PFSK-1 (cell line): Measurements from ENCODE around the gene RASGRP3.

Experiments used
- FOXP2 ChIP-seq: optimal IDR thresholded peaks from 2 replicates; pipeline ENCODE3; 2011; ENCODE audit warnings: borderline replicate concordance, control low read depth, inconsistent platforms; ENCODE audit not compliant: insufficient read depth; ENCODE audit errors: extremely low read length, extremely low read depth
- POLR2AphosphoS5 ChIP-seq: IDR thresholded peaks from 2 replicates; pipeline ENCODE4 v1.6.1; 2012; ENCODE audit warnings: low read depth, mild to moderate bottlenecking, control low read depth, low read length, moderate library complexity
- REST ChIP-seq, 2 experiments: IDR thresholded peaks; 2 replicates each; pipeline versions ENCODE4 v1.6.1 to v1.8.0; 2011 to 2012; ENCODE audit warnings: low read depth in 2 of 2, low read length in 2 of 2, control low read depth in 1 of 2, inconsistent platforms in 1 of 2, mild to moderate bottlenecking in 1 of 2, moderate library complexity in 1 of 2; ENCODE audit not compliant: insufficient read depth in 1 of 2
- SIN3A ChIP-seq: IDR thresholded peaks from 2 replicates; pipeline ENCODE4 v1.6.1; 2012; ENCODE audit warnings: mild to moderate bottlenecking, low read length, moderate library complexity, borderline replicate concordance; ENCODE audit not compliant: insufficient read depth
- TAF1 ChIP-seq: IDR thresholded peaks from 2 replicates; pipeline ENCODE4 v1.6.1; 2012; ENCODE audit warnings: low read length, control low read depth, borderline replicate concordance; ENCODE audit not compliant: insufficient read depth

Gene RASGRP3

GRCh38 chr2:33522576-33522975 is 46.1 kb downstream of the RASGRP3 start:
- TF ChIP-seq FOXP2 (no peak), REST (IDR thresholded peaks at IDR 0.05; ENCODE audit: insufficient read depth in 1 of 2, low read depth in 2 of 2, low read length in 2 of 2) (no peak), TAF1 (no peak), POLR2AphosphoS5 (no peak), SIN3A (no peak)

- TF ChIP-seq FOXP2 (no peak), SIN3A (no peak), TAF1 (no peak), REST (IDR thresholded peaks at IDR 0.05; ENCODE audit: insufficient read depth in 1 of 2, low read depth in 2 of 2, low read length in 2 of 2) (no peak), POLR2AphosphoS5 (no peak)
Observed at GRCh38 chr2:33525666-33526065, 49.2 kb downstream of the RASGRP3 start.

GRCh38 chr2:33526132-33526531 is 49.7 kb downstream of the RASGRP3 start:
- TF ChIP-seq FOXP2 (no peak), SIN3A (no peak), TAF1 (no peak), POLR2AphosphoS5 (no peak), REST (IDR thresholded peaks at IDR 0.05; ENCODE audit: insufficient read depth in 1 of 2, low read depth in 2 of 2, low read length in 2 of 2) (no peak)

GRCh38 chr2:33526921-33527320 is 50.5 kb downstream of the RASGRP3 start:
- TF ChIP-seq FOXP2 = no peak
- TF ChIP-seq REST (IDR thresholded peaks at IDR 0.05; ENCODE audit: insufficient read depth in 1 of 2, low read depth in 2 of 2, low read length in 2 of 2) = no peak
- no peak for TF ChIP-seq SIN3A
- TF ChIP-seq TAF1 = no peak
- TF ChIP-seq POLR2AphosphoS5 = no peak

- no peak for TF ChIP-seq TAF1
- no peak for TF ChIP-seq FOXP2
- no peak for TF ChIP-seq REST (IDR thresholded peaks at IDR 0.05; ENCODE audit: insufficient read depth in 1 of 2, low read depth in 2 of 2, low read length in 2 of 2)
- TF ChIP-seq SIN3A = no peak
- TF ChIP-seq POLR2AphosphoS5 = no peak
Observed at GRCh38 chr2:33528441-33528950, 52.0 kb downstream of the RASGRP3 start.
